HCT116 (cell line): ENCODE data around the gene NR2F2.

Experiments
- CEBPB ChIP-seq: IDR thresholded peaks from 2 replicates; pipeline ENCODE4 v1.6.1; 2012; ENCODE audit warnings: low read depth
- EGR1 ChIP-seq: IDR thresholded peaks from 2 replicates; pipeline ENCODE4 v1.6.1; 2012; ENCODE audit warnings: low read depth
- EZH2 ChIP-seq: fragments of 200-600 bp; sonication (generic); IDR thresholded peaks from 2 replicates; pipeline ENCODE4 v1.6.1; 2017; ENCODE audit warnings: antibody characterized with exemption, mixed run types
- POLR2A ChIP-seq: IDR thresholded peaks from 2 replicates; pipeline ENCODE4 v1.7.0; 2011; ENCODE audit warnings: borderline replicate concordance; ENCODE audit not compliant: insufficient read depth, insufficient read length; ENCODE audit errors: extremely low read depth
- POLR2AphosphoS5 ChIP-seq: IDR thresholded peaks from 2 replicates; pipeline ENCODE4 v1.6.1; 2011; ENCODE audit warnings: mild to moderate bottlenecking, low read depth, low read length, moderate library complexity
- RAD21 ChIP-seq: IDR thresholded peaks from 2 replicates; pipeline ENCODE4 v1.6.1; 2012; ENCODE audit warnings: low read depth, mild to moderate bottlenecking
- SIN3A ChIP-seq: IDR thresholded peaks from 2 replicates; pipeline ENCODE4 v1.6.1; 2012; ENCODE audit warnings: low read depth
- TCF7L2 ChIP-seq: IDR thresholded peaks from 2 replicates; pipeline ENCODE4 v1.7.0; 2011; ENCODE audit warnings: borderline replicate concordance, inconsistent platforms; ENCODE audit not compliant: insufficient read depth, insufficient read length; ENCODE audit errors: extremely low read depth
- ZFX ChIP-seq: fragments of 450-650 bp; IDR thresholded peaks from 2 replicates; pipeline ENCODE4 v1.6.1; 2017
- TF ChIP-seq, protein P1 (sequence below), 3 experiments: fragments of 200-600 bp in 1 of 3; sonication (generic) in 1 of 3; IDR thresholded peaks in 2 of 3; conservative IDR thresholded peaks in 1 of 3; 2 replicates each; pipeline ENCODE4 v1.5.1; 2012 to 2017; ENCODE audit warnings: low read depth in 2 of 3, low read length in 2 of 3, antibody characterized with exemption in 1 of 3, borderline replicate concordance in 1 of 3, control low read depth in 1 of 3, mild to moderate bottlenecking in 1 of 3, mixed read lengths in 1 of 3, mixed run types in 1 of 3, moderate library complexity in 1 of 3; ENCODE audit not compliant: insufficient read depth in 1 of 3
- TF ChIP-seq, protein P2 (sequence below): IDR thresholded peaks from 2 replicates; pipeline ENCODE4 v1.6.1; 2012; ENCODE audit warnings: low read depth
- TF ChIP-seq, protein P3 (sequence below): IDR thresholded peaks from 2 replicates; pipeline ENCODE4 v1.6.1; 2012

DNA sequence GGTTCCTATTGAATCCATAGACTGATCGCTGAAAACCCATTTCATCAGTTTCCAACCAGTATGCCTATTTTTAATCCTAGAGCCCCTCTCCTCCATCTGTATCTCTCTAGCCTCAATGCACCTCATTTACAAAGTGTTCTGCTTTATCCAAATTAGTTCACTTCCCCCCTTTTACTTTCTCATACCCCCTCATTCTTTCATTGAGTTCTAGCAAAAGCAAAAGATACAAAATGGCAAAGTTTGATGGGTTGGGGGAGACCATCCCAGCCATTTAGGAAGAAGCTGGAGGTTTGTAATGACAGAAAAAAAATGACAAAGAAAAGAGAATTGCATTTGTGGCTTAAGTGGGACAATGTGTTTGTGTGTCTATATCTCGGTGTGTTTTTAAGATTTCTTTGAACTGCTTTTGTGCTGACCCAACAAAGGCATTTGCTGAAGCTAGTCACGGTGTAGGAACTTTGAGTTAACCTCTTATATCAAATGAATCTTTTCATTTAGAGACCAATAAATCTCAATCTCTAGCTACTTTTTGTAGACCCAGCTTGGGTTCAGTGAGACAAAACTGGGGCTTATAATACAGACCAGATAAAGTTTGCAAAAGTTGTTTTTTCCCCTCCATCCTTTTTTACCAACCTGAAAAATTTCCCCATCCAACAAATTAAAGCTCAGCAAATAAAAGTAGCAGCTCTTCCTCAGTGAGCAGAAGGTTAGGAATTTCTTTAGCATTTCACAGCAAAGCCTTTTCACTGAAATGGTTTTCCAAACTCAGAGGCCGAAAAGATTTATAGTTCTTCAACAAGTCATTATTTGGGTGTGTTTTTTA is 18.7 kb downstream of the NR2F2 start:
- no peak for TF ChIP-seq EZH2
- TF ChIP-seq SIN3A, result no peak
- TF ChIP-seq RAD21, result no peak
- TF ChIP-seq, protein P1, sequence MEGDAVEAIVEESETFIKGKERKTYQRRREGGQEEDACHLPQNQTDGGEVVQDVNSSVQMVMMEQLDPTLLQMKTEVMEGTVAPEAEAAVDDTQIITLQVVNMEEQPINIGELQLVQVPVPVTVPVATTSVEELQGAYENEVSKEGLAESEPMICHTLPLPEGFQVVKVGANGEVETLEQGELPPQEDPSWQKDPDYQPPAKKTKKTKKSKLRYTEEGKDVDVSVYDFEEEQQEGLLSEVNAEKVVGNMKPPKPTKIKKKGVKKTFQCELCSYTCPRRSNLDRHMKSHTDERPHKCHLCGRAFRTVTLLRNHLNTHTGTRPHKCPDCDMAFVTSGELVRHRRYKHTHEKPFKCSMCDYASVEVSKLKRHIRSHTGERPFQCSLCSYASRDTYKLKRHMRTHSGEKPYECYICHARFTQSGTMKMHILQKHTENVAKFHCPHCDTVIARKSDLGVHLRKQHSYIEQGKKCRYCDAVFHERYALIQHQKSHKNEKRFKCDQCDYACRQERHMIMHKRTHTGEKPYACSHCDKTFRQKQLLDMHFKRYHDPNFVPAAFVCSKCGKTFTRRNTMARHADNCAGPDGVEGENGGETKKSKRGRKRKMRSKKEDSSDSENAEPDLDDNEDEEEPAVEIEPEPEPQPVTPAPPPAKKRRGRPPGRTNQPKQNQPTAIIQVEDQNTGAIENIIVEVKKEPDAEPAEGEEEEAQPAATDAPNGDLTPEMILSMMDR (IDR thresholded peaks at IDR 0.05 in 2 of 3, conservative IDR thresholded peaks at IDR 0.05 in 1 of 3; ENCODE audit: borderline replicate concordance in 1 of 3, insufficient read depth in 1 of 3, low read depth in 2 of 3, low read length in 2 of 3), result no peak
- TF ChIP-seq POLR2A, result no peak
- no peak for TF ChIP-seq TCF7L2
- TF ChIP-seq POLR2AphosphoS5, result no peak
- TF ChIP-seq, protein P2, sequence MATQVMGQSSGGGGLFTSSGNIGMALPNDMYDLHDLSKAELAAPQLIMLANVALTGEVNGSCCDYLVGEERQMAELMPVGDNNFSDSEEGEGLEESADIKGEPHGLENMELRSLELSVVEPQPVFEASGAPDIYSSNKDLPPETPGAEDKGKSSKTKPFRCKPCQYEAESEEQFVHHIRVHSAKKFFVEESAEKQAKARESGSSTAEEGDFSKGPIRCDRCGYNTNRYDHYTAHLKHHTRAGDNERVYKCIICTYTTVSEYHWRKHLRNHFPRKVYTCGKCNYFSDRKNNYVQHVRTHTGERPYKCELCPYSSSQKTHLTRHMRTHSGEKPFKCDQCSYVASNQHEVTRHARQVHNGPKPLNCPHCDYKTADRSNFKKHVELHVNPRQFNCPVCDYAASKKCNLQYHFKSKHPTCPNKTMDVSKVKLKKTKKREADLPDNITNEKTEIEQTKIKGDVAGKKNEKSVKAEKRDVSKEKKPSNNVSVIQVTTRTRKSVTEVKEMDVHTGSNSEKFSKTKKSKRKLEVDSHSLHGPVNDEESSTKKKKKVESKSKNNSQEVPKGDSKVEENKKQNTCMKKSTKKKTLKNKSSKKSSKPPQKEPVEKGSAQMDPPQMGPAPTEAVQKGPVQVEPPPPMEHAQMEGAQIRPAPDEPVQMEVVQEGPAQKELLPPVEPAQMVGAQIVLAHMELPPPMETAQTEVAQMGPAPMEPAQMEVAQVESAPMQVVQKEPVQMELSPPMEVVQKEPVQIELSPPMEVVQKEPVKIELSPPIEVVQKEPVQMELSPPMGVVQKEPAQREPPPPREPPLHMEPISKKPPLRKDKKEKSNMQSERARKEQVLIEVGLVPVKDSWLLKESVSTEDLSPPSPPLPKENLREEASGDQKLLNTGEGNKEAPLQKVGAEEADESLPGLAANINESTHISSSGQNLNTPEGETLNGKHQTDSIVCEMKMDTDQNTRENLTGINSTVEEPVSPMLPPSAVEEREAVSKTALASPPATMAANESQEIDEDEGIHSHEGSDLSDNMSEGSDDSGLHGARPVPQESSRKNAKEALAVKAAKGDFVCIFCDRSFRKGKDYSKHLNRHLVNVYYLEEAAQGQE, result no peak
- no peak for TF ChIP-seq EGR1
- TF ChIP-seq, protein P3, sequence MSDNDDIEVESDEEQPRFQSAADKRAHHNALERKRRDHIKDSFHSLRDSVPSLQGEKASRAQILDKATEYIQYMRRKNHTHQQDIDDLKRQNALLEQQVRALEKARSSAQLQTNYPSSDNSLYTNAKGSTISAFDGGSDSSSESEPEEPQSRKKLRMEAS, result no peak
- TF ChIP-seq ZFX, result no peak
- no peak for TF ChIP-seq CEBPB
